Suprapubic skin (tissue), 4 donors: ENCODE data around the gene U2AF2. TPM values are rescaled to one million over a fixed set of nuclear protein-coding genes. Genes with fewer than 3 reads are reported as not detected.

ENCODE experiments used
- DNase-seq, 2 donors: peaks; one replicate each; pipeline ENCODE4 v3.0.0-alpha.2; 2019; ENCODE audit warnings: low spot score in 2 of 2
- H3K27ac ChIP-seq: fragments of 200-600 bp; sonication (generic); one replicate; pipeline ENCODE4 v1.5.1; 2019
- H3K27me3 ChIP-seq: fragments of 200-600 bp; sonication (generic); one replicate; pipeline ENCODE4 v1.5.1; 2019
- H3K36me3 ChIP-seq: fragments of 200-600 bp; sonication (generic); one replicate; pipeline ENCODE4 v1.5.1; 2019
- H3K4me1 ChIP-seq: fragments of 200-600 bp; sonication (generic); one replicate; pipeline ENCODE4 v1.5.1; 2019
- H3K4me3 ChIP-seq: fragments of 200-600 bp; sonication (generic); one replicate; pipeline ENCODE4 v1.5.1; 2019; ENCODE audit warnings: mild to moderate bottlenecking
- H3K9me3 ChIP-seq: fragments of 200-600 bp; sonication (generic); one replicate; pipeline ENCODE4 v1.5.1; 2019
- CTCF ChIP-seq, 2 donors: fragments of 200-600 bp in 1 of 2; fragments of 450-650 bp in 1 of 2; sonication (generic) in 1 of 2; IDR thresholded peaks; one replicate each; pipeline ENCODE4 v1.5.1; 2016 to 2019; ENCODE audit warnings: antibody characterized with exemption in 2 of 2, mild to moderate bottlenecking in 1 of 2, moderate library complexity in 1 of 2
- EP300 ChIP-seq: sonication (generic); formaldehyde crosslinking; IDR thresholded peaks from one replicate; pipeline ENCODE4 v1.6.1; 2017; ENCODE audit warnings: antibody characterized with exemption
- POLR2A ChIP-seq, 2 donors: fragments of 450-650 bp; IDR thresholded peaks; one replicate each; pipeline ENCODE4 v1.6.1; 2017; ENCODE audit warnings: antibody characterized with exemption in 2 of 2, mild to moderate bottlenecking in 2 of 2, moderate library complexity in 2 of 2
- POLR2AphosphoS5 ChIP-seq, 3 donors: sonication (generic); formaldehyde crosslinking; IDR thresholded peaks; one replicate each; pipeline ENCODE4 v1.6.1; 2017; ENCODE audit warnings: antibody characterized with exemption in 3 of 3
- WGBS: methylation state at CpG from one replicate; pipeline ENCODE4 v1.1.5; 2018; 5-methylcytosine and 5-hydroxymethylcytosine counted together
- total RNA-seq, 4 donors: library from RNA; depleted of rRNA; stranded (reverse); fragments of >200 nt; gene quantifications; one replicate each; pipeline ENCODE4 v1.1.0, GENCODE V29; 2016

The U2AF2 gene
- total RNA-seq, 4 donors from 2014 or later = 82.8 to 128 (median 88.5) TPM

GRCh38 chr19:55693336-55693974, 38.6 kb downstream of the U2AF2 start:
- Histone ChIP-seq H3K27me3 (no peaks in the 10 kb centered on the region), H3K4me1 (no peaks in the 10 kb centered on the region), H3K27ac (no peak overlapping the region), H3K36me3 (peaks cover 96% of the 10 kb centered on the region), H3K4me3 (no peak overlapping the region), H3K9me3 (no peaks in the 10 kb centered on the region)
- 88% methylated on average over 13 of the region's 20 CpGs for WGBS
- DNase-seq = no peak
- TF ChIP-seq POLR2A (IDR thresholded peaks at IDR 0.05) = no peak
- no peak for TF ChIP-seq EP300
- no peak for TF ChIP-seq POLR2AphosphoS5 (IDR thresholded peaks at IDR 0.05)
- TF ChIP-seq CTCF (IDR thresholded peaks at IDR 0.05) = no peak

- Histone ChIP-seq H3K36me3 (peaks cover 96% of the 10 kb centered on the region), H3K4me3 (no peak overlapping the region), H3K9me3 (no peaks in the 10 kb centered on the region), H3K4me1 (no peaks in the 10 kb centered on the region), H3K27ac (no peak overlapping the region), H3K27me3 (no peaks in the 10 kb centered on the region)
- 86% methylated on average over 12 of the region's 15 CpGs for WGBS
- no peak for TF ChIP-seq EP300
- no peak for TF ChIP-seq POLR2AphosphoS5 (IDR thresholded peaks at IDR 0.05)
- no peak for TF ChIP-seq POLR2A (IDR thresholded peaks at IDR 0.05)
- no peak for TF ChIP-seq CTCF (IDR thresholded peaks at IDR 0.05)
- DNase-seq = no peak
Observed at GRCh38 chr19:55694241-55694655, 39.4 kb downstream of the U2AF2 start.

GRCh38 chr19:55694656-55695491, 40.0 kb downstream of the U2AF2 start:
- WGBS = 92% methylated on average over 16 of the region's 37 CpGs
- H3K4me3 ChIP-seq = no peak overlapping the region
- peaks cover 89% of the 10 kb centered on the region for H3K36me3 ChIP-seq
- H3K4me1 ChIP-seq = no peaks in the 10 kb centered on the region
- H3K27me3 ChIP-seq = no peaks in the 10 kb centered on the region
- no peak overlapping the region for H3K27ac ChIP-seq
- peak in 1 of 2 donors; percentile 50 for DNase-seq
- no peaks in the 10 kb centered on the region for H3K9me3 ChIP-seq
- TF ChIP-seq POLR2AphosphoS5 (IDR thresholded peaks at IDR 0.05) (no peak), EP300 (no peak), POLR2A (IDR thresholded peaks at IDR 0.05) (no peak), CTCF (IDR thresholded peaks at IDR 0.05) (no peak)

- DNase-seq = peak; percentile 54 to 57
- WGBS = 88% methylated on average over 9 of the region's 23 CpGs
- Histone ChIP-seq H3K4me3 (no peak overlapping the region), H3K9me3 (no peaks in the 10 kb centered on the region), H3K4me1 (no peaks in the 10 kb centered on the region), H3K36me3 (peaks cover 89% of the 10 kb centered on the region), H3K27ac (no peak overlapping the region), H3K27me3 (no peaks in the 10 kb centered on the region)
- TF ChIP-seq POLR2A (IDR thresholded peaks at IDR 0.05) (no peak), EP300 (no peak), CTCF (IDR thresholded peaks at IDR 0.05) (no peak), POLR2AphosphoS5 (IDR thresholded peaks at IDR 0.05) (no peak)
Observed at GRCh38 chr19:55695511-55696290, 40.9 kb downstream of the U2AF2 start.
